Skeletal muscle tissue (tissue), 4 donors: ENCODE results near the gene C1GALT1C1L. TPM values are rescaled to one million over a fixed set of nuclear protein-coding genes. Genes with fewer than 3 reads are reported as not detected.
A peak's percentile ranks its signal among the peaks of the same experiment; 100 is the strongest.

Experiments used
- H3K27ac ChIP-seq: one replicate; pipeline ENCODE4 v1.7.0; 2013; ENCODE audit warnings: mild to moderate bottlenecking, low read depth, low read length, inconsistent platforms
- H3K27me3 ChIP-seq, 3 donors: one replicate each; pipeline ENCODE4 v1.7.0; 2013; ENCODE audit warnings: low read length in 3 of 3; ENCODE audit not compliant: control insufficient read depth in 3 of 3, insufficient read depth in 3 of 3
- H3K36me3 ChIP-seq, 3 donors: one replicate each; pipeline ENCODE4 v1.7.0; 2013; ENCODE audit warnings: low read length in 3 of 3; ENCODE audit not compliant: control insufficient read depth in 3 of 3, insufficient read depth in 3 of 3
- H3K4me1 ChIP-seq, 3 donors: one replicate each; pipeline ENCODE4 v1.7.0; 2013; ENCODE audit warnings: low read length in 3 of 3, mild to moderate bottlenecking in 3 of 3; ENCODE audit not compliant: control insufficient read depth in 3 of 3, insufficient read depth in 3 of 3
- H3K4me3 ChIP-seq, 3 donors: one replicate each; pipeline ENCODE4 v1.7.0; 2013; ENCODE audit warnings: low read length in 3 of 3
- H3K9ac ChIP-seq, 3 donors: one replicate each; pipeline ENCODE4 v1.7.0; 2013; ENCODE audit warnings: low read length in 3 of 3, mild to moderate bottlenecking in 3 of 3, moderate library complexity in 2 of 3, low read depth in 1 of 3
- H3K9me3 ChIP-seq, 3 donors: one replicate each; pipeline ENCODE4 v1.7.0; 2013; ENCODE audit warnings: low read length in 3 of 3; ENCODE audit not compliant: control insufficient read depth in 3 of 3
- total RNA-seq: library from RNA; depleted of rRNA; stranded (reverse); fragments of >200 nt; gene quantifications from one replicate; pipeline ENCODE4 v1.2.3, GENCODE V29; 2014
- donor health status: Osteomylitis.

Gene C1GALT1C1L
- total RNA-seq = 1.0 TPM

- Histone ChIP-seq H3K27ac (peak within 1 kb of the TSS; percentile 10), H3K36me3 (no peaks in the 10 kb centered on the region), H3K9ac (peak within 1 kb of the TSS; percentile 57 to 74 (median 63)), H3K4me3 (peak within 1 kb of the TSS; percentile 71 to 77 (median 76)), H3K27me3 (no peaks in the 10 kb centered on the region), H3K9me3 (no peaks in the 10 kb centered on the region), H3K4me1 (peaks cover 0 to 2% (median 0%) of the 10 kb centered on the region in 3 donors)
These were observed at the start of gene C1GALT1C1L for GRCh38 chr2:43676322-43677050. Gene C1GALT1C1L, minus strand, starts transcription at chr2:43676429. Its CDS starts 107 bp downstream, at chr2:43676322.

GRCh38 chr2:43725711-43726246 is 49.5 kb upstream of the C1GALT1C1L start:
- H3K27me3 ChIP-seq = no peaks in the 10 kb centered on the region
- H3K9ac ChIP-seq = no peak overlapping the region
- no peak overlapping the region for H3K4me3 ChIP-seq
- H3K4me1 ChIP-seq = no peaks in the 10 kb centered on the region
- no peaks in the 10 kb centered on the region for H3K36me3 ChIP-seq
- H3K27ac ChIP-seq = no peak overlapping the region
- H3K9me3 ChIP-seq = no peaks in the 10 kb centered on the region

- no peaks in the 10 kb centered on the region for H3K27me3 ChIP-seq
- H3K36me3 ChIP-seq = no peaks in the 10 kb centered on the region
- no peak overlapping the region for H3K4me3 ChIP-seq
- no peaks in the 10 kb centered on the region for H3K4me1 ChIP-seq
- H3K27ac ChIP-seq = no peak overlapping the region
- no peaks in the 10 kb centered on the region for H3K9me3 ChIP-seq
- H3K9ac ChIP-seq = no peak overlapping the region
These were observed 48.7 kb upstream of the C1GALT1C1L start for GRCh38 chr2:43724728-43725526.

GRCh38 chr2:43718530-43719124 is 42.4 kb upstream of the C1GALT1C1L start:
- H3K4me1 ChIP-seq = no peaks in the 10 kb centered on the region
- no peak overlapping the region for H3K9ac ChIP-seq
- H3K4me3 ChIP-seq = no peak overlapping the region
- no peaks in the 10 kb centered on the region for H3K9me3 ChIP-seq
- H3K27me3 ChIP-seq = no peaks in the 10 kb centered on the region
- no peak overlapping the region for H3K27ac ChIP-seq
- H3K36me3 ChIP-seq = no peaks in the 10 kb centered on the region

GRCh38 chr2:43717322-43717721 is 41.1 kb upstream of the C1GALT1C1L start:
- Histone ChIP-seq H3K36me3 (no peaks in the 10 kb centered on the region), H3K9ac (no peak overlapping the region), H3K9me3 (no peaks in the 10 kb centered on the region), H3K4me3 (no peak overlapping the region), H3K27me3 (no peaks in the 10 kb centered on the region), H3K4me1 (no peaks in the 10 kb centered on the region), H3K27ac (no peak overlapping the region)

GRCh38 chr2:43715300-43716098 is 39.3 kb upstream of the C1GALT1C1L start:
- Histone ChIP-seq H3K27me3 (no peaks in the 10 kb centered on the region), H3K27ac (no peak overlapping the region), H3K4me3 (no peak overlapping the region), H3K4me1 (no peaks in the 10 kb centered on the region), H3K36me3 (no peaks in the 10 kb centered on the region), H3K9me3 (no peaks in the 10 kb centered on the region), H3K9ac (no peak overlapping the region)

- Histone ChIP-seq H3K36me3 (no peaks in the 10 kb centered on the region), H3K27ac (no peak overlapping the region), H3K9ac (no peak overlapping the region), H3K4me1 (no peaks in the 10 kb centered on the region), H3K9me3 (no peaks in the 10 kb centered on the region), H3K27me3 (no peaks in the 10 kb centered on the region), H3K4me3 (no peak overlapping the region)
These were observed 37.9 kb upstream of the C1GALT1C1L start for GRCh38 chr2:43714164-43714563.

- H3K4me3 ChIP-seq = no peak overlapping the region
- no peaks in the 10 kb centered on the region for H3K27me3 ChIP-seq
- H3K36me3 ChIP-seq = no peaks in the 10 kb centered on the region
- no peak overlapping the region for H3K9ac ChIP-seq
- H3K4me1 ChIP-seq = no peaks in the 10 kb centered on the region
- H3K27ac ChIP-seq = no peak overlapping the region
- H3K9me3 ChIP-seq = no peaks in the 10 kb centered on the region
These were observed 34.6 kb upstream of the C1GALT1C1L start for GRCh38 chr2:43710866-43711265.

- no peak overlapping the region for H3K27ac ChIP-seq
- no peak overlapping the region for H3K9ac ChIP-seq
- no peaks in the 10 kb centered on the region for H3K9me3 ChIP-seq
- no peaks in the 10 kb centered on the region for H3K36me3 ChIP-seq
- H3K4me1 ChIP-seq = no peaks in the 10 kb centered on the region
- H3K27me3 ChIP-seq = peaks cover 0 to 3% (median 0%) of the 10 kb centered on the region in 3 donors
- no peak overlapping the region for H3K4me3 ChIP-seq
These were observed 32.7 kb upstream of the C1GALT1C1L start for GRCh38 chr2:43708891-43709290.
